Caco-2 (cell line): ENCODE data around the gene L3MBTL4. TPM values are rescaled to one million over a fixed set of nuclear protein-coding genes. Genes with fewer than 3 reads are reported as not detected.

Experiments
- BruUV-seq: library from RNA; stranded (reverse); fragments of 400-500 nt; replicated peaks from 2 replicates; lab custom pipeline; 2021; lab: Mats Ljungman, UMichigan
- CTCF ChIA-PET: fragments of 300-600 bp; sonication (Branson Sonifier 250); formaldehyde crosslinking; loops from one replicate; lab custom pipeline; 2022; ENCODE audit warnings: antibody characterized with exemption; lab: Charles Lee
- POLR2A ChIA-PET: fragments of 300-600 bp; sonication (Branson Sonifier 250); formaldehyde crosslinking; loops from one replicate; lab custom pipeline; 2022; ENCODE audit warnings: antibody characterized with exemption; lab: Charles Lee
- DNase-seq, 2 experiments: peaks; one replicate each; pipeline versions ENCODE4 v3.0.0 to v3.0.0-alpha.2; 2020 to 2022
- H3K27me3 ChIP-seq: replicated peaks from 2 replicates; pipeline ENCODE4 v1.6.0; 2011; ENCODE audit warnings: low read length; ENCODE audit not compliant: control insufficient read depth, insufficient read depth
- H3K36me3 ChIP-seq: 2 replicates; pipeline ENCODE4 v1.5.1; 2011; ENCODE audit warnings: low read length; ENCODE audit not compliant: control insufficient read depth, insufficient read depth
- H3K4me1 ChIP-seq: fragments of 250-450 bp; sonication (Bioruptor Pico); 2 replicates; pipeline ENCODE4 v1.5.1; 2020; ENCODE audit warnings: mild to moderate bottlenecking
- H3K4me3 ChIP-seq: 2 replicates; pipeline ENCODE4 v1.5.1; 2011; ENCODE audit warnings: low read depth, mild to moderate bottlenecking, control low read depth, low read length
- H3K9me3 ChIP-seq: fragments of 250-450 bp; sonication (Bioruptor Pico); 2 replicates; pipeline ENCODE4 v1.5.1; 2020; ENCODE audit warnings: mild to moderate bottlenecking, moderate library complexity
- H3K27ac Mint-ChIP-seq: one replicate; pipeline ENCODE4 v1.8.0; 2022; ENCODE audit warnings: mixed read lengths; ENCODE audit not compliant: unreplicated experiment
- H3K27me3 Mint-ChIP-seq: one replicate; pipeline ENCODE4 v1.8.0; 2022; ENCODE audit warnings: mixed read lengths; ENCODE audit not compliant: insufficient read depth, unreplicated experiment
- H3K36me3 Mint-ChIP-seq: one replicate; pipeline ENCODE4 v1.8.0; 2022; ENCODE audit warnings: mild to moderate bottlenecking, mixed read lengths; ENCODE audit not compliant: insufficient read depth, unreplicated experiment
- H3K4me1 Mint-ChIP-seq: one replicate; pipeline ENCODE4 v1.8.0; 2022; ENCODE audit warnings: low read depth, mixed read lengths; ENCODE audit not compliant: unreplicated experiment
- H3K4me3 Mint-ChIP-seq: one replicate; pipeline ENCODE4 v1.8.0; 2022; ENCODE audit warnings: mild to moderate bottlenecking, moderate library complexity, mixed read lengths; ENCODE audit not compliant: unreplicated experiment
- H3K9me3 Mint-ChIP-seq: one replicate; pipeline ENCODE4 v1.8.0; 2022; ENCODE audit warnings: mixed read lengths; ENCODE audit not compliant: unreplicated experiment
- CTCF ChIP-seq, 2 experiments: fragments of 200-600 bp in 1 of 2; IDR thresholded peaks; 1 replicate in 1 of 2; 2 replicates in 1 of 2; pipeline versions ENCODE4 v1.5.1 to v1.8.0; 2011 to 2022; ENCODE audit warnings: antibody characterized with exemption in 1 of 2, control low read depth in 1 of 2, inconsistent platforms in 1 of 2, low read depth in 1 of 2, low read length in 1 of 2, mild to moderate bottlenecking in 1 of 2, moderate library complexity in 1 of 2; ENCODE audit not compliant: insufficient read depth in 1 of 2, severe bottlenecking in 1 of 2, unreplicated experiment in 1 of 2
- intact Hi-C: fragments of 100-400 bp; cut with micrococcal nuclease; formaldehyde crosslinking; loops from one replicate; pipeline ENCODE4 v1.10.0; 2022; ENCODE audit not compliant: unreplicated experiment
- total RNA-seq: library from RNA; stranded (reverse); gene quantifications from 2 replicates; pipeline ENCODE4 v1.2.3, GENCODE V29; 2022

The L3MBTL4 gene
- total RNA-seq, 1 experiment from 2014 or later, result 0.23 TPM

- no TSS peak for BruUV-seq
- CTCF ChIA-PET, result no interaction called here
- intact Hi-C loops, result no loop called here
Observed at GRCh38 chr18:6323319-6323889, 91.3 kb downstream of the L3MBTL4 start.

GRCh38 chr18:6315517-6316331 is 99.0 kb downstream of the L3MBTL4 start:
- no TSS peak for BruUV-seq
- Histone ChIP-seq H3K9me3 (no peaks in the 10 kb centered on the region), H3K36me3 (no peaks in the 10 kb centered on the region), H3K27me3 (no peaks in the 10 kb centered on the region), H3K4me1 (no peaks in the 10 kb centered on the region), H3K4me3 (no peak overlapping the region)
- no peaks in the 10 kb centered on the region for H3K4me1 Mint-ChIP-seq
- CTCF ChIA-PET, result no interaction called here
- no peak for DNase-seq
- H3K27ac Mint-ChIP-seq, result no peak overlapping the region
- TF ChIP-seq CTCF (IDR thresholded peaks at IDR 0.05; ENCODE audit: insufficient read depth in 1 of 2, low read depth in 1 of 2, low read length in 1 of 2, severe bottlenecking in 1 of 2, unreplicated experiment in 1 of 2), result no peak
- H3K9me3 Mint-ChIP-seq, result no peaks in the 10 kb centered on the region
- POLR2A ChIA-PET, result no interaction called here
- H3K4me3 Mint-ChIP-seq, result no peak overlapping the region
- no peaks in the 10 kb centered on the region for H3K36me3 Mint-ChIP-seq
- intact Hi-C loops, result no loop called here
- peaks cover 10% of the 10 kb centered on the region for H3K27me3 Mint-ChIP-seq

More at GRCh38 chr18:6323319-6323889, 91.3 kb downstream of the L3MBTL4 start:
- H3K9me3 Mint-ChIP-seq, result peaks cover 23% of the 10 kb centered on the region
- Histone ChIP-seq H3K9me3 (no peaks in the 10 kb centered on the region), H3K4me1 (no peaks in the 10 kb centered on the region), H3K4me3 (no peak overlapping the region), H3K27me3 (no peaks in the 10 kb centered on the region), H3K36me3 (no peaks in the 10 kb centered on the region)
- no peak overlapping the region for H3K27ac Mint-ChIP-seq
- H3K27me3 Mint-ChIP-seq, result peaks cover 7% of the 10 kb centered on the region
- DNase-seq, result no peak
- no peaks in the 10 kb centered on the region for H3K4me1 Mint-ChIP-seq
- no peak overlapping the region for H3K4me3 Mint-ChIP-seq
- no peak for TF ChIP-seq CTCF (IDR thresholded peaks at IDR 0.05; ENCODE audit: insufficient read depth in 1 of 2, low read depth in 1 of 2, low read length in 1 of 2, severe bottlenecking in 1 of 2, unreplicated experiment in 1 of 2)
- POLR2A ChIA-PET, result no interaction called here
- H3K36me3 Mint-ChIP-seq, result no peaks in the 10 kb centered on the region

GRCh38 chr18:6313415-6313814 is 101.3 kb downstream of the L3MBTL4 start:
- Mint-ChIP-seq H3K27ac (no peak overlapping the region), H3K4me1 (no peaks in the 10 kb centered on the region), H3K9me3 (no peaks in the 10 kb centered on the region), H3K36me3 (no peaks in the 10 kb centered on the region), H3K27me3 (peaks cover 10% of the 10 kb centered on the region), H3K4me3 (no peak overlapping the region)
- ChIA-PET CTCF (no interaction called here), POLR2A (no interaction called here)
- DNase-seq, result no peak
- no peak for TF ChIP-seq CTCF (IDR thresholded peaks at IDR 0.05; ENCODE audit: insufficient read depth in 1 of 2, low read depth in 1 of 2, low read length in 1 of 2, severe bottlenecking in 1 of 2, unreplicated experiment in 1 of 2)
- intact Hi-C loops, result no loop called here
- Histone ChIP-seq H3K4me3 (no peak overlapping the region), H3K27me3 (no peaks in the 10 kb centered on the region), H3K4me1 (no peaks in the 10 kb centered on the region), H3K36me3 (no peaks in the 10 kb centered on the region), H3K9me3 (no peaks in the 10 kb centered on the region)
- no TSS peak for BruUV-seq
